Measurements from ENCODE around the gene CDK19.

Gene CDK19

DNA sequence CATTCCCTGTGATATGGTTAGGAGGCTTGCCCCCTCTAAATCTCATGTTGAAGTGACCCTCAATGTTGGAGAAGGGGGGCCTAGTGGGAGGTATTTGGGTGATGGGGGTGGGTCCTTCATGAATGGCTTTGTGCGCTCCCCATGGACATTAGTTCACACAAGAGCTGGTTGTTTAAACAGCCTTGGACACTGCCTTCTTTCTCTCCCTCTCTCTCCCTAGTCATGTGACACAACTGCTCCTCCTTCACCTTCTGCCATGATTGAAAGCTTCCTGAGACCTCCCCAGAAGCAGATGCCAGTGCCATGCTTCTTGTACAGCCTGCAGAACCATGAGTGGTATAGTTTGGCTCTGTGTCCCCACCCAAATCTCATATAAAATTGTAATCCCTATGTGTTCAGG lies 221.6 kb downstream of the CDK19 start:
- TF ChIP-seq, protein P1, sequence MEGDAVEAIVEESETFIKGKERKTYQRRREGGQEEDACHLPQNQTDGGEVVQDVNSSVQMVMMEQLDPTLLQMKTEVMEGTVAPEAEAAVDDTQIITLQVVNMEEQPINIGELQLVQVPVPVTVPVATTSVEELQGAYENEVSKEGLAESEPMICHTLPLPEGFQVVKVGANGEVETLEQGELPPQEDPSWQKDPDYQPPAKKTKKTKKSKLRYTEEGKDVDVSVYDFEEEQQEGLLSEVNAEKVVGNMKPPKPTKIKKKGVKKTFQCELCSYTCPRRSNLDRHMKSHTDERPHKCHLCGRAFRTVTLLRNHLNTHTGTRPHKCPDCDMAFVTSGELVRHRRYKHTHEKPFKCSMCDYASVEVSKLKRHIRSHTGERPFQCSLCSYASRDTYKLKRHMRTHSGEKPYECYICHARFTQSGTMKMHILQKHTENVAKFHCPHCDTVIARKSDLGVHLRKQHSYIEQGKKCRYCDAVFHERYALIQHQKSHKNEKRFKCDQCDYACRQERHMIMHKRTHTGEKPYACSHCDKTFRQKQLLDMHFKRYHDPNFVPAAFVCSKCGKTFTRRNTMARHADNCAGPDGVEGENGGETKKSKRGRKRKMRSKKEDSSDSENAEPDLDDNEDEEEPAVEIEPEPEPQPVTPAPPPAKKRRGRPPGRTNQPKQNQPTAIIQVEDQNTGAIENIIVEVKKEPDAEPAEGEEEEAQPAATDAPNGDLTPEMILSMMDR (IDR thresholded peaks at IDR 0.05): no peak

DNA sequence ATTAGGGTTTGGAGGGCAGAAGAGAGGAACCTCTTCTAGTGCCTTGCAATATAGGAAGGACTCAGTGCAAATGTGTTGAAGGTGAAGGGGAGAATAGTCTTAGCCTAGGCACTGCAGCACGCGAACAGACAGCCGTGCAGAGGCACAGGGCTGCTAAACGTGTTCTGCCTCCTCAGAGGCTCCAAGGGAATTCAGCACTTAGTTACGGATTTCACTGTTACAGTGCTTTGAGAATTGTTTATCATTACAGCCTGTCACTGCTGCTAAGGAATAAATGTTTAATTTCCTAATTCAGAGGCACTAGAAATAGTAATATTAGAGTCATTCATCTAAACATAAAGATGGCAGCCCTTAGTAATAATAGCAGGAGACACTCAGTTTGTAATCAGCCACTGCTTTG lies 222.5 kb downstream of the CDK19 start:
- TF ChIP-seq, protein P1 (IDR thresholded peaks at IDR 0.05): no peak

DNA sequence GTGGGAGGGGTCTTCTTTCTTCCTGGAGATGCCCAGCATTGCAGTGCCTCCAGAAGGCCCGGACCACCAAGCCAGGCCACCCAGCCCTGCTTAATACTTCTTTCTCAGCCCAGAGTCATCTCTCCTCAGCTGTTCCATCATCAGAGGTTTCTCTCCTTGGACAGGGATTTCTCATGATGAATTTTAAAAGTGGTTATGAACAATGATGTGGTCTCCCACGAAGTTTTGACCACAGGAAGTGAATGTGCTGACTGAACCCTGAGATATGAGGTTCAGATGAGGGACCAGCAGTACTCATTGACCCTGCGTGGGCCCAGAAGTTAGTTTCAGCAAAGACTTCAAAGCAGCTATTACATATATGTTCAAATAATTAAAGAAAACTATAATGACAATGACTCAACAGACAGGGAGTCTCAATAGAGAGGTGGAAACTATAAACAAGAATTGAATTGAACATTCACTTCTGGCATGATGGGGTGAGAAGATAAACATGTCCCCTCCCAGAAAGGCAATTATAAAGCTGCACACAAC lies 224.4 kb downstream of the CDK19 start:
- TF ChIP-seq, protein P1 (IDR thresholded peaks at IDR 0.05): no peak

DNA sequence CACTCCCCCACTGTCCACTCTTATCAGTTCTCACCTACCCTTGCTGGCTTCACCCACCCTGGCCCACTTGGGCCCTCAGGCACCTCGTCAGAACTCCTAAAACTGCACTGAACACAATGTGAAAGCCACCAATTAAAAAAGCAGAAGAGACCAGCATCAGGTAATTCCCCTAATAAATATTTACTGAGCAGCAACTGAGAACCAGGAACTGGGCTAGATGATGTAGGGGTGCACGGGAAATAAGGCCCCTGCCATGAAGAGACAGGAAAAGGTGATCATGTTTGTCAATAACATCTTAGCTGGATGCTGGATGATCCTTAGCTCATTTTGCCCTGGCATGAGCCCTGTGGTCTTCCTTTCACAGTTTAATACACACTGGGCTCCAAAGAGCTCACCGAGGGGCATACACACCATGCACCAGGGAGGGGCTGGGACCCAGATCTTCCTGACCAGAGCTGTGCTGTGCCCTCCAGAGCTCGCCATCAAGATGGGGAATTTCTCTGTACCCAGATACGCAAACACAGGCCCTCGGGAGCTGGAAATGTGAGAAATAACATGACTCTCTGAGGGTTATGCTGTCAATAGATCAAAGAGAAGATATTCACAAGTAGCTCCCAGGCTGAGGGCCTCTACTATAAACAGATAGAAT lies 225.3 kb downstream of the CDK19 start:
- TF ChIP-seq, protein P1 (IDR thresholded peaks at IDR 0.05): no peak

DNA sequence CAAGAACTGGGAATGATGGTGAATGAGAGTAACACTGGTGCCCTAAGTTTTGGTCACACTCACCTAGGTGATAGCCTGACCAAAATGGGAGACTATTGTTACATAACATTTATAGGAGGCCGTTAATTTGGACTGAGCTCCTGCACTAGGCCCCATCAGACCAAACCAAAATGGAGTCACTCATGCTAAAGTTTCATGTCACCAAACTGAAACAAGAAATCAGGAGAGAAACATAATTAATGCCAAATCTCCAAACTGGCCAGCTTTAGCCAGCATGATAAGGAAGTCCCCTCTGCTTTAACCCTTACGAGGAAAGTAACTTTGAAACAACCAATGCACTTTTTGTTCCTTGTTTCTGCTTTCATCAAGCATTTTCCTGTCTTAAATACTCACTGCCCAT lies 227.9 kb downstream of the CDK19 start:
- TF ChIP-seq, protein P1 (IDR thresholded peaks at IDR 0.05): no peak

DNA sequence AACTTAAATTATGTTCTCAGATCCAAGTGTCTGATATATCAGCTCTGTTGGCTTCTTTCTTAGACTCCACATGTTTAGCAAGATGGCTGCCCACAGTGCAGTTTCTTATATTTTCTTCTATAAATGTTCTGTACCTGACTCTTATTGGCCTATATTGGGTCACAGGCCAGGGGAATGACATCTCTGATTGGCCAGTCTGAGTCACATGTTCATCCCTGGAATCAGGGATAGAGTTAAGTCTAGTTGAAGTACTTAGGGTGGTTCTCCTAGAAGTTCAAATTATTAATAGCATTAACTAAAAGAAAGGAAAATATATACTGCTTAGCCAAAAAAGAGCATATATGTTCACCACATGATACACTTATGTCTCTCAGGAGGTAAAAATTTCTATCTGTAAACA lies 233.6 kb downstream of the CDK19 start:
- TF ChIP-seq, protein P1 (IDR thresholded peaks at IDR 0.05): no peak

DNA sequence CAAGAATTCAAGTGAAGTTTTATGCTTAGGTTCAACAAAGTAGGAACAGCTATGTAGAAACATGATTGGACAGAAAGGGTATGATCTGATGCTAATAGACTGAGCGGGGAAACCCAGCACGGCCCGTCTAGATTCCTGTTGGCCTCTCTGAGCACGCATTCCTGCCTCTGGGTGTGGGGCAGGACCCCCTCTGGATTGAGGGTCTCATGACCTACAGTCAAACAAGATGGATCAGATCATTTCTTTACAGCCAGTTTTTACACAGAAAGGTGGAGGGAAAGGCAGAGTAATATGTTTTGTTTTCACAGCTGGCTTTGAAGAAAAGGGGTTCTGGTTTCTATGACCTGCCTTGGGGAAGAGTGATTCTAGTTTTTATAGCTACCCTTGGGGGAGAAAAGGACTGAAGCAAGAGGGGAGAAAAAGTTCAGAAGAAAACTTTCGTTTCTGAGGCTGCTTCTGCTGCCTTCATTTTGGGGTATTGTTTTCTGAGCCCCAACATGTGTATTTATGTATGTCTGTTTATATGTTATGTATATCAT lies 239.3 kb downstream of the CDK19 start:
- TF ChIP-seq, protein P1 (IDR thresholded peaks at IDR 0.05): no peak
